HepG2 (cell line): Measurements from ENCODE around the gene UCKL1. TPM values are rescaled to one million over a fixed set of nuclear protein-coding genes. Genes with fewer than 3 reads are reported as not detected.

Experiments
- ARHGAP35 ChIP-seq: sonication (generic); formaldehyde crosslinking; IDR thresholded peaks from 2 replicates; pipeline ENCODE4 v1.9.0; 2022; ENCODE audit warnings: mild to moderate bottlenecking, inconsistent platforms, moderate library complexity, missing genetic modification reagents, borderline replicate concordance
- CBX1 ChIP-seq: IDR thresholded peaks from one replicate; pipeline ENCODE4 v1.6.1; 2016; ENCODE audit warnings: antibody characterized with exemption, low read depth
- CEBPG ChIP-seq: IDR thresholded peaks from 2 replicates; pipeline ENCODE4 v1.6.1; 2016
- ETV5 ChIP-seq: IDR thresholded peaks from 2 replicates; pipeline ENCODE4 v1.6.1; 2018; ENCODE audit warnings: missing biosample characterization, missing genetic modification reagents, inconsistent platforms, borderline replicate concordance
- FOXA3 ChIP-seq: IDR thresholded peaks from 2 replicates; pipeline ENCODE4 v1.6.1; 2016; ENCODE audit warnings: missing genetic modification reagents, missing compliant biosample characterization
- GABPB1 ChIP-seq: IDR thresholded peaks from 2 replicates; pipeline ENCODE4 v1.6.1; 2016; ENCODE audit warnings: mild to moderate bottlenecking, missing genetic modification reagents, moderate library complexity, missing compliant biosample characterization
- HNF1A ChIP-seq, 2 experiments: sonication (generic) in 1 of 2; formaldehyde crosslinking in 1 of 2; IDR thresholded peaks; 2 replicates each; pipeline versions ENCODE4 v1.4.0 to v1.6.1; 2016 to 2020; ENCODE audit warnings: borderline replicate concordance in 1 of 2, low read depth in 1 of 2, mild to moderate bottlenecking in 1 of 2, missing genetic modification reagents in 1 of 2
- MBD4 ChIP-seq: IDR thresholded peaks from 2 replicates; pipeline ENCODE4 v1.6.1; 2012; ENCODE audit warnings: low read length, inconsistent platforms, borderline replicate concordance
- MIXL1 ChIP-seq: IDR thresholded peaks from 2 replicates; pipeline ENCODE4 v1.6.1; 2016
- NR2F2 ChIP-seq: IDR thresholded peaks from 2 replicates; pipeline ENCODE4 v1.6.1; 2012; ENCODE audit warnings: low read depth, inconsistent platforms, borderline replicate concordance
- REXO4 ChIP-seq: sonication (generic); formaldehyde crosslinking; IDR thresholded peaks from 2 replicates; pipeline ENCODE4 v1.8.0; 2022; ENCODE audit warnings: missing genetic modification reagents, mild to moderate bottlenecking, borderline replicate concordance
- SMC3 ChIP-seq: IDR thresholded peaks from 2 replicates; pipeline ENCODE4 v1.6.1; 2011; ENCODE audit warnings: low read length, improper control_type of control experiment
- ZNF160 ChIP-seq: sonication (generic); formaldehyde crosslinking; IDR thresholded peaks from 2 replicates; pipeline ENCODE4 v1.8.0; 2022; ENCODE audit warnings: mild to moderate bottlenecking, inconsistent platforms, missing genetic modification reagents
- ZNF292 ChIP-seq: sonication (generic); formaldehyde crosslinking; IDR thresholded peaks from 2 replicates; pipeline ENCODE4 v1.8.1; 2022; ENCODE audit warnings: mild to moderate bottlenecking, low read depth, missing genetic modification reagents, borderline replicate concordance
- ZNF549 ChIP-seq: sonication (generic); formaldehyde crosslinking; IDR thresholded peaks from 2 replicates; pipeline ENCODE4 v1.5.0; 2020; ENCODE audit warnings: missing genetic modification reagents
- ZNF577 ChIP-seq: sonication (generic); formaldehyde crosslinking; IDR thresholded peaks from 2 replicates; pipeline ENCODE4 v1.4.0; 2020; ENCODE audit warnings: mild to moderate bottlenecking, low read depth, missing genetic modification reagents, borderline replicate concordance
- ZNF710 ChIP-seq: sonication (generic); formaldehyde crosslinking; IDR thresholded peaks from 2 replicates; pipeline ENCODE4 v1.5.0; 2020; ENCODE audit warnings: mild to moderate bottlenecking, missing genetic modification reagents, borderline replicate concordance
- polyA plus RNA-seq, 8 experiments: library from polyadenylated mRNA; depleted of rRNA in 3 of 8; stranded (reverse) in 7 of 8; unstranded in 1 of 8; fragments of >200 nt; fragmentation: Illumina TruSeq in 4 of 8; extraction: Trizol in 4 of 8; gene quantifications; 2 replicates each; pipeline versions ENCODE4 v1.2.1 to v1.2.3, GENCODE V29; 2011 to 2016; ENCODE audit warnings: low read depth in 4 of 8, missing spikeins in 1 of 8, mixed read lengths in 1 of 8; ENCODE audit not compliant: insufficient read depth in 1 of 8
- total RNA-seq, 5 experiments: library from RNA; depleted of rRNA; stranded (reverse); fragments of >200 nt; fragmentation: Illumina TruSeq; extraction: Trizol; gene quantifications; 2 replicates each; pipeline ENCODE4 v1.2.3, GENCODE V29; 2016; ENCODE audit warnings: low read depth in 1 of 5
- TF ChIP-seq, protein P1 (sequence below): sonication (generic); formaldehyde crosslinking; conservative IDR thresholded peaks from 2 replicates; pipeline ENCODE4 v1.8.0; 2022; ENCODE audit warnings: mild to moderate bottlenecking, moderate library complexity, missing genetic modification reagents
- TF ChIP-seq, protein P2 (sequence below): sonication (generic); formaldehyde crosslinking; IDR thresholded peaks from 2 replicates; pipeline ENCODE4 v1.5.1; 2020; ENCODE audit warnings: missing genetic modification reagents, mild to moderate bottlenecking, borderline replicate concordance

UCKL1 gene
- total and polyA plus RNA-seq, 2 of the 13 experiments (the other 11 are each of a cell fraction or from before 2014, with no cell fraction given), result 50.2 to 126 TPM

GRCh38 chr20:63968928-63969760 is 12.9 kb upstream of the UCKL1 start (continued):
- peak; percentile 24; the same call in 1 of the 2 replicates for TF ChIP-seq MIXL1 (CRISPR knock-in tag)
- peak; percentile 40; the same call in 1 of the 2 replicates for TF ChIP-seq CEBPG (CRISPR knock-in tag)
- no peak for TF ChIP-seq ZNF549 (CRISPR knock-in tag)
- peak; percentile 59; the same call in 1 of the 2 replicates for TF ChIP-seq GABPB1
- no peak for TF ChIP-seq ZNF577 (CRISPR knock-in tag)
- TF ChIP-seq ZNF710 (CRISPR knock-in tag), result no peak
- peak; percentile 35; the same call in 1 of the 2 replicates for TF ChIP-seq FOXA3 (CRISPR knock-in tag)
- TF ChIP-seq, protein P1, sequence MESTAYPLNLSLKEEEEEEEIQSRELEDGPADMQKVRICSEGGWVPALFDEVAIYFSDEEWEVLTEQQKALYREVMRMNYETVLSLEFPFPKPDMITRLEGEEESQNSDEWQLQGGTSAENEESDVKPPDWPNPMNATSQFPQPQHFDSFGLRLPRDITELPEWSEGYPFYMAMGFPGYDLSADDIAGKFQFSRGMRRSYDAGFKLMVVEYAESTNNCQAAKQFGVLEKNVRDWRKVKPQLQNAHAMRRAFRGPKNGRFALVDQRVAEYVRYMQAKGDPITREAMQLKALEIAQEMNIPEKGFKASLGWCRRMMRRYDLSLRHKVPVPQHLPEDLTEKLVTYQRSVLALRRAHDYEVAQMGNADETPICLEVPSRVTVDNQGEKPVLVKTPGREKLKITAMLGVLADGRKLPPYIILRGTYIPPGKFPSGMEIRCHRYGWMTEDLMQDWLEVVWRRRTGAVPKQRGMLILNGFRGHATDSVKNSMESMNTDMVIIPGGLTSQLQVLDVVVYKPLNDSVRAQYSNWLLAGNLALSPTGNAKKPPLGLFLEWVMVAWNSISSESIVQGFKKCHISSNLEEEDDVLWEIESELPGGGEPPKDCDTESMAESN (CRISPR knock-in tag), result 0 out of 2 replicates have a peak, but pooled peaks have one; percentile 46
- TF ChIP-seq, protein P2, sequence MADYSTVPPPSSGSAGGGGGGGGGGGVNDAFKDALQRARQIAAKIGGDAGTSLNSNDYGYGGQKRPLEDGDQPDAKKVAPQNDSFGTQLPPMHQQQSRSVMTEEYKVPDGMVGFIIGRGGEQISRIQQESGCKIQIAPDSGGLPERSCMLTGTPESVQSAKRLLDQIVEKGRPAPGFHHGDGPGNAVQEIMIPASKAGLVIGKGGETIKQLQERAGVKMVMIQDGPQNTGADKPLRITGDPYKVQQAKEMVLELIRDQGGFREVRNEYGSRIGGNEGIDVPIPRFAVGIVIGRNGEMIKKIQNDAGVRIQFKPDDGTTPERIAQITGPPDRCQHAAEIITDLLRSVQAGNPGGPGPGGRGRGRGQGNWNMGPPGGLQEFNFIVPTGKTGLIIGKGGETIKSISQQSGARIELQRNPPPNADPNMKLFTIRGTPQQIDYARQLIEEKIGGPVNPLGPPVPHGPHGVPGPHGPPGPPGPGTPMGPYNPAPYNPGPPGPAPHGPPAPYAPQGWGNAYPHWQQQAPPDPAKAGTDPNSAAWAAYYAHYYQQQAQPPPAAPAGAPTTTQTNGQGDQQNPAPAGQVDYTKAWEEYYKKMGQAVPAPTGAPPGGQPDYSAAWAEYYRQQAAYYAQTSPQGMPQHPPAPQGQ (CRISPR knock-in tag), result no peak
- TF ChIP-seq ZNF292 (CRISPR knock-in tag), result peak; percentile 70
- TF ChIP-seq NR2F2, result peak; percentile 93
- no peak for TF ChIP-seq REXO4
- no peak for TF ChIP-seq MBD4
- peak; percentile 70 for TF ChIP-seq ETV5 (CRISPR knock-in tag)
- TF ChIP-seq ARHGAP35, result no peak; the same call in 1 of the 2 replicates
- TF ChIP-seq ZNF160, result no peak
- TF ChIP-seq CBX1, result no peak
- no peak for TF ChIP-seq SMC3
- peak; percentile 45; the same call in 1 of the 2 replicates for TF ChIP-seq HNF1A (IDR thresholded peaks at IDR 0.05; ENCODE audit: low read depth)
- peak; percentile 69 for TF ChIP-seq HNF1A (CRISPR knock-in tag; IDR thresholded peaks at IDR 0.05; ENCODE audit: borderline replicate concordance)
